ENCODE data around the gene ADAM12. TPM values are rescaled to one million over a fixed set of nuclear protein-coding genes. Genes with fewer than 3 reads are reported as not detected.
A peak's percentile ranks its signal among the peaks of the same experiment; 100 is the strongest.

Gene ADAM12
- total RNA-seq, 1 donor from 2014 or later = 3.7 TPM

DNA sequence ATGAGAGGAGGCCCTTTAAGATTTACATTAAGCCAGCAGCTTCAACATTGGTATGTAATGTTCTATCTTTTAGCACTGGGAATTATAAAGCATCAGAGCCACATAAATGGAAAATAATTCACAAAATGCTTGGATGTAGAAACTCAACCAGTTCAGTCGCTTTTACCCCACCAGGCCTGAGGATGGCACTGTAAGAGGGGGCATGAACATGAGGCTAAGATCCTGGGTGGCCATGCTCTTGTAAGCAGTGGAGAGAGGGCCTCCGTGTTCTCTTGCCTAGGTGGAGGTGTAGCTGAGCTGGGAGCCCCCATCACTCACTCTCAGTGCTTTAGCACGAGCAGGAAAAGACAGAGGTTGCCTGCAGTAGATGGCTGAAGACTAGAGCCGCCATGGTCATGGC is 253.1 kb downstream of the ADAM12 start:
- Histone ChIP-seq H3K27ac (no peak overlapping the region), H3K4me1 (peaks cover 4% of the 10 kb centered on the region), H3K4me3 (no peak overlapping the region), H3K27me3 (no peaks in the 10 kb centered on the region), H3K36me3 (no peaks in the 10 kb centered on the region), H3K9me3 (no peaks in the 10 kb centered on the region)
- intact Hi-C loops (cut with DNase I) = no loop called here
- peak in 1 of 2 donors; percentile 44 for DNase-seq (ENCODE audit: extremely low spot score in 2 of 2)
- TF ChIP-seq, protein P1, sequence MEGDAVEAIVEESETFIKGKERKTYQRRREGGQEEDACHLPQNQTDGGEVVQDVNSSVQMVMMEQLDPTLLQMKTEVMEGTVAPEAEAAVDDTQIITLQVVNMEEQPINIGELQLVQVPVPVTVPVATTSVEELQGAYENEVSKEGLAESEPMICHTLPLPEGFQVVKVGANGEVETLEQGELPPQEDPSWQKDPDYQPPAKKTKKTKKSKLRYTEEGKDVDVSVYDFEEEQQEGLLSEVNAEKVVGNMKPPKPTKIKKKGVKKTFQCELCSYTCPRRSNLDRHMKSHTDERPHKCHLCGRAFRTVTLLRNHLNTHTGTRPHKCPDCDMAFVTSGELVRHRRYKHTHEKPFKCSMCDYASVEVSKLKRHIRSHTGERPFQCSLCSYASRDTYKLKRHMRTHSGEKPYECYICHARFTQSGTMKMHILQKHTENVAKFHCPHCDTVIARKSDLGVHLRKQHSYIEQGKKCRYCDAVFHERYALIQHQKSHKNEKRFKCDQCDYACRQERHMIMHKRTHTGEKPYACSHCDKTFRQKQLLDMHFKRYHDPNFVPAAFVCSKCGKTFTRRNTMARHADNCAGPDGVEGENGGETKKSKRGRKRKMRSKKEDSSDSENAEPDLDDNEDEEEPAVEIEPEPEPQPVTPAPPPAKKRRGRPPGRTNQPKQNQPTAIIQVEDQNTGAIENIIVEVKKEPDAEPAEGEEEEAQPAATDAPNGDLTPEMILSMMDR (IDR thresholded peaks at IDR 0.05) = no peak
- TF ChIP-seq POLR2A (IDR thresholded peaks at IDR 0.05) (no peak), POLR2AphosphoS5 (IDR thresholded peaks at IDR 0.05; ENCODE audit: insufficient read depth in 1 of 2, low read depth in 1 of 2) (no peak)

DNA sequence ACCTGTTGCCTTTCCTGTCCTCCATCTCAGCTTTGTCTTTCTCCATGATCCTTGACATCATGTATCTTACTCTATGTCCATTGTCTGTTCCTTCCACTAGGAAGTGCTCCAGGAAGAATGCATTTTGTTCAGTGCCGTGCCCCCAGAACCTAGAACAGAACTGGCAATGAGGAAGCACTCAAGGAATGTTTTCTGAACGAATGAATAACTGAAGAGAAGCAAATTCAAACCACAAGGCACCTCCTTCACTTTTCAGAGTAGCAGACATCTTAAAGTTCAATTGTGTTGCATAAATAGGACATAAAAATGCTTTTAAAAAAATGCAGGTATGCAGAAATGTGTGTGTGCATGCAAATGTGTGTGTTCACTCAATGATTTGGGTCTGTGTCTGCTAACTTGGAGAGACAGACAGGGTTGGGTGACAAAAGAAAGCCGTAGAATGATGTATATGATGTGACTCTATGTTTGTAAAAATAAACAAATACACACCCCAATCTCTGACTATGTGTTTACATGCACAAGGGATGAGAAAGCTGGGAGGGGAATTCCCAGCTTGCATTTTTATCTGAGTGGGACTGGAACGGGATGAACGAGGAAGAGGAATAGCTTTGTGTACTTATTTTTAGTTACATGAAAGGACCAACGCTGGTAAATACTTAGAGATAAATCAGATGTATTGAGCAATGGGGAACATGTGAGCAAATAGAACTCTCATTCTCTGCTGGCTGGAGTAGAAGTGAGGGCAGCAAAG is 254.2 kb downstream of the ADAM12 start:
- Histone ChIP-seq H3K9me3 (no peaks in the 10 kb centered on the region), H3K27me3 (no peaks in the 10 kb centered on the region), H3K4me1 (peaks cover 4% of the 10 kb centered on the region), H3K27ac (no peak overlapping the region), H3K36me3 (no peaks in the 10 kb centered on the region), H3K4me3 (no peak overlapping the region)
- TF ChIP-seq POLR2AphosphoS5 (IDR thresholded peaks at IDR 0.05; ENCODE audit: insufficient read depth in 1 of 2, low read depth in 1 of 2) = no peak
- TF ChIP-seq POLR2A (IDR thresholded peaks at IDR 0.05) = no peak
- TF ChIP-seq, protein P1 (IDR thresholded peaks at IDR 0.05) = no peak
- intact Hi-C loops (cut with DNase I) = no loop called here
- peak in 1 of 2 donors; percentile 18 for DNase-seq (ENCODE audit: extremely low spot score in 2 of 2)

DNA sequence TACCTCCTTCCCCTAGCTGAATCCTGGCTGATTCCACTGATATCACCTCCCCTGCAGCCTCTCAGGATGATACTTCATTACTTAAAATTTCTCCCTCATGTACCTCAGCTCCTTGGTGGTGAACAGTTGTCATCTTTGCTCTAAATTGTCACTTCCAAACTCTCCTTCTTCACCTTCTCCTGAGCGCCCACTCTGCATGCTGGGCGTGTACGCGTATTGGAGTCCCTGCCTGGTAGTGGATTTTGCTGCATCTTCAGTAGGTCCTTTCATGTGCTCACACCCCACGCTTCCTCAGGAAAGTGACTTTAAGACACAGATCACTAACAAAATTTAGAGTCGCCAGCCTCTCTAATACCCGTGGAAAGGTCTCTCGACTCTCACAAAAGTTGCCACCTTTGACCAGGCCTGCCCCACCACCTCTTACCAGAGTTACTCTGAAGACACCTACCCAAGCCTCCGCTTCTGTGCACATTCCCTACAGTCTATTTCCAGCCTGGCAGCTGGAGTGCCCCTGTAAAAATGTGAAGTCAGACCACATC is 255.1 kb downstream of the ADAM12 start:
- Histone ChIP-seq H3K4me3 (no peak overlapping the region), H3K27ac (no peak overlapping the region), H3K36me3 (no peaks in the 10 kb centered on the region), H3K4me1 (peaks cover 4% of the 10 kb centered on the region), H3K27me3 (no peaks in the 10 kb centered on the region), H3K9me3 (no peaks in the 10 kb centered on the region)
- TF ChIP-seq, protein P1 (IDR thresholded peaks at IDR 0.05) = no peak
- TF ChIP-seq POLR2A (IDR thresholded peaks at IDR 0.05) (no peak), POLR2AphosphoS5 (IDR thresholded peaks at IDR 0.05; ENCODE audit: insufficient read depth in 1 of 2, low read depth in 1 of 2) (no peak)
- intact Hi-C loops (cut with DNase I) = no loop called here
- peak in 1 of 2 donors; percentile 76 for DNase-seq (ENCODE audit: extremely low spot score in 2 of 2)

DNA sequence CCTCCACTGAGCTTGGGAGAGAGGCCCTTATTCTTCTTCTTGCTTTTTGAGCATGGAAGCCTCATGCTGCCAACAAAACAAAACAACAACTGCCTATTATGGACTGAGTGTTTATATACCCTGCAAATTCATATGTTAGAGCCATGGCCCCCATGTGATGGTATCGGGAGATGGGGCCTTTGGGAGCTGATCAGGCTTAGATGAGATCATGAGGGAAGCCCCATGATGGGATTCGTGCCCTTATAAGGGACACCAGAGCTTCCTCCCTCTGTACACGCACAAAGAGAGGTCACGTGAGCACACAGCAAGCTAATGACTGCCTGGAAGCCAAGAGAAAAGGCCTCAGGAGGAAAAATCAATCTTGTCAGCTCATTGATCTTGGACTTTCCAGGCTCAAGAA is 256.9 kb downstream of the ADAM12 start:
- no peak overlapping the region for H3K4me3 ChIP-seq
- H3K27ac ChIP-seq = no peak overlapping the region
- DNase-seq (ENCODE audit: extremely low spot score in 2 of 2) = peak in 1 of 2 donors; percentile 75
- H3K4me1 ChIP-seq = peaks cover 4% of the 10 kb centered on the region
- intact Hi-C loops (cut with DNase I) = no loop called here
- H3K9me3 ChIP-seq = no peaks in the 10 kb centered on the region
- TF ChIP-seq POLR2AphosphoS5 (IDR thresholded peaks at IDR 0.05; ENCODE audit: insufficient read depth in 1 of 2, low read depth in 1 of 2) = no peak
- no peaks in the 10 kb centered on the region for H3K27me3 ChIP-seq
- no peaks in the 10 kb centered on the region for H3K36me3 ChIP-seq

DNA sequence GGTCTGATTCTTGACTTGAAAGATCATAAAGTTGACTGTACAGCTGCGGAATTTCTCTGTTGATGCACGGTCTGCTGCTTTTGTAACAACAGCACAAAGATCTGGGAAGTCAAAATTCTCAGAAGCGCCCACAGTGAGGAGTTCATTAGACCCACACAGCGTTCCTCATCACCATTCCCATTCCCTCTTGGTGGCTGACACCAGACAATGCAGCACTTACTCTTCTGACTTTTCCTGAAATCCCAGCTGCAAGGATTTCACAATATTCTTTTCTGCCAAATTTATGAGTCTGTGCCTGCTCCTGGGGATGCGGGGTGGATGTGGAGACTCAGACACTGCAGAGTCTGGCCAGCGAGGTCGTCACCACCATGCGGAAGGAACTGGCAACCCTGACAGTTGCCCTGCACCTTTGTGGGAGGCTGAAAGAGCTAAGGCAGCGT is 258.0 kb downstream of the ADAM12 start:
- H3K4me3 ChIP-seq = no peak overlapping the region
- peaks cover 4% of the 10 kb centered on the region for H3K4me1 ChIP-seq
- peak overlapping the region; percentile 44 for H3K27ac ChIP-seq
- H3K9me3 ChIP-seq = no peaks in the 10 kb centered on the region
- no peaks in the 10 kb centered on the region for H3K27me3 ChIP-seq
- TF ChIP-seq, protein P1 (IDR thresholded peaks at IDR 0.05) = no peak
- TF ChIP-seq POLR2AphosphoS5 (IDR thresholded peaks at IDR 0.05; ENCODE audit: insufficient read depth in 1 of 2, low read depth in 1 of 2) = peak in 1 of 2 donors; percentile 64
- intact Hi-C loops (cut with DNase I) = no loop called here
- H3K36me3 ChIP-seq = no peaks in the 10 kb centered on the region
- peak in 1 of 2 donors; percentile 83 for DNase-seq (ENCODE audit: extremely low spot score in 2 of 2)
